NT2/D1 (cell line): ENCODE data around the gene RNF10.
A peak's percentile ranks its signal among the peaks of the same experiment; 100 is the strongest.
"Not testable (repeated sequence)": the region's sequence is repeated elsewhere in the genome, so short reads cannot be mapped to it uniquely, and the experiment has no call there.

Source experiments
- DNase-seq: peaks from one replicate; pipeline ENCODE4 v3.0.0-alpha.2; 2011; ENCODE audit warnings: low read depth, low spot score
- H3K27me3 ChIP-seq: 2 replicates; pipeline ENCODE4 v1.6.0; 2011; ENCODE audit warnings: mild to moderate bottlenecking; ENCODE audit not compliant: insufficient read length, insufficient read depth
- H3K36me3 ChIP-seq: 2 replicates; pipeline ENCODE4 v1.6.1; 2011; ENCODE audit warnings: mild to moderate bottlenecking, low read length, mixed read lengths; ENCODE audit not compliant: insufficient read depth, insufficient read length
- H3K4me1 ChIP-seq: 2 replicates; pipeline ENCODE4 v1.5.1; 2011; ENCODE audit not compliant: insufficient read depth, insufficient read length
- H3K4me3 ChIP-seq: 2 replicates; pipeline ENCODE4 v1.5.1; 2011; ENCODE audit warnings: low read depth; ENCODE audit not compliant: insufficient read length
- H3K9ac ChIP-seq: 2 replicates; pipeline ENCODE4 v1.6.0; 2011; ENCODE audit warnings: low read depth; ENCODE audit not compliant: insufficient read length
- H3K9me3 ChIP-seq: 2 replicates; pipeline ENCODE4 v1.5.1; 2011; ENCODE audit warnings: mild to moderate bottlenecking, low read length; ENCODE audit not compliant: insufficient read depth
- SUZ12 ChIP-seq: IDR thresholded peaks from 2 replicates; pipeline ENCODE4 v1.6.1; 2011; ENCODE audit not compliant: insufficient read length, insufficient read depth; ENCODE audit errors: extremely low read depth
- YY1 ChIP-seq: IDR thresholded peaks from 2 replicates; pipeline ENCODE4 v1.6.1; 2011; ENCODE audit not compliant: insufficient read length, insufficient read depth
- ZNF274 ChIP-seq: IDR thresholded peaks from 2 replicates; pipeline ENCODE4 v1.6.1; 2011; ENCODE audit warnings: mild to moderate bottlenecking, low read depth, low read length

Gene RNF10

GRCh38 chr12:120529641-120530417 is 4.3 kb upstream of the RNF10 start:
- peak overlapping the region; percentile 96 for H3K4me3 ChIP-seq
- no peak for DNase-seq
- H3K27me3 ChIP-seq: no peaks in the 10 kb centered on the region

DNA sequence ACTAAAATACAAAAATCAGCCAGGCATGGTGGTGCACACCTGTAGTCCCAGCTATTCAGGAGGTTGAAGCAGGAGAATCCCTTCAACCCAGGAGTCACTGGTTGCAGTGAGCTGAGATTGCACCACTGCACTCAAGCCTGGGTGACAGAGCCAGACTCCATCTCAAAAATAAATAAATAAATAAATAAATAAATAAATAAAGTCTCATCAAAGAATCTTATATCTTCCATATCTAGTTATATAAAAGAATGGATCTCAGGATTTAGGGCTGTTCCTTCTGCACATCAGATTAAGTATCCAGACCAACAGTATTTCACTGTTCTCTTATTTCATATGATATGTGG is 3.8 kb upstream of the RNF10 start:
- not testable (repeated sequence) for DNase-seq, H3K9ac ChIP-seq, H3K36me3 ChIP-seq, H3K4me3 ChIP-seq, H3K9me3 ChIP-seq, H3K27me3 ChIP-seq, H3K4me1 ChIP-seq

More at GRCh38 chr12:120529641-120530417, 4.3 kb upstream of the RNF10 start:
- H3K9me3 ChIP-seq: no peaks in the 10 kb centered on the region
- H3K4me1 ChIP-seq: no peaks in the 10 kb centered on the region
- H3K36me3 ChIP-seq: peaks cover 14% of the 10 kb centered on the region
- no peak for TF ChIP-seq YY1
- TF ChIP-seq SUZ12: no peak
- TF ChIP-seq ZNF274: no peak
- peak overlapping the region; percentile 96 for H3K9ac ChIP-seq

- DNase-seq: no peak
Measured at GRCh38 chr12:120532701-120533238, 1.4 kb upstream of the RNF10 start.

GRCh38 chr12:120534703-120535655 is 823 bp downstream of the RNF10 start:
- no peaks in the 10 kb centered on the region for H3K27me3 ChIP-seq
- DNase-seq: no peak
- peaks cover 38% of the 10 kb centered on the region for H3K36me3 ChIP-seq
- no peaks in the 10 kb centered on the region for H3K9me3 ChIP-seq
- H3K4me3 ChIP-seq: peak overlapping the region; percentile 84
- H3K9ac ChIP-seq: peak overlapping the region; percentile 93
- TF ChIP-seq YY1: no peak
- TF ChIP-seq SUZ12: no peak
- peaks cover 3% of the 10 kb centered on the region for H3K4me1 ChIP-seq

More at GRCh38 chr12:120532701-120533238, 1.4 kb upstream of the RNF10 start:
- no peaks in the 10 kb centered on the region for H3K9me3 ChIP-seq
- TF ChIP-seq SUZ12: no peak
- TF ChIP-seq ZNF274: no peak
- no peak for TF ChIP-seq YY1
- H3K4me3 ChIP-seq: no peak overlapping the region
- H3K36me3 ChIP-seq: peaks cover 23% of the 10 kb centered on the region
- H3K27me3 ChIP-seq: no peaks in the 10 kb centered on the region
- H3K9ac ChIP-seq: no peak overlapping the region
- peaks cover 3% of the 10 kb centered on the region for H3K4me1 ChIP-seq

DNA sequence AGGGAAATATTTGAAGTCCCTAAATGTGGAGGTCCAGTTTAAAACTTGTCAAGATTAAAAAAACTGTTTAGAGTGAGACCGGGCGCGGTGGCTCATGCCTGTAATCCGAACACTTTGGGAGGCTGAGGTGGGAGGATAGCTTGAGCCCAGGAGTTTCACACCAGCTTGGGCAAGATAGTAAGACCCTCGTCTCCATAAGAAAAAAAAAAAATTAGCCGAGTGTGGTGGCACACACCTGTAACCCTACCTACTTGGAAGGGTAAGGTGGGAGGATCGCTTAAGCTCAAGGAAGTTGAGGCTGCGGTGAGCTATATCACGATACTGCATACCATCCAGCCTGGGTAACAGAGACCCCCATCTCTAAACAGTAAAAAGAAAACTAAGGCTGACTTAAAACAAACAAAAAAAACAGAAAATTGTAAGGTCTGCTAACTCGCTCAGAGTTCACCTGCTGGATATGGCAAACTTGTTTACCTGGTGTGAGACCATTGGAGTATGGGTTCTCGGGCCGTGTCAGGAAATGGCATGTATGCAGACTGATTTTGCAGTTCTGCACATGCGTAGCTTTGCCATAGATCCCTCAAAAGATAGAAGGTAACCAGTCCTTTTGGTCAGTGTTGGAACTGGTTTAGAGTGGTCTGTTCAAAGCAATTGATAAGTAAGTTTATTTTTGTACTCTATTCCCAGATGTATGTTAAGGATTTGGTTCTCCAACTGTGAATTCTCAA is 2.1 kb downstream of the RNF10 start:
- H3K9me3 ChIP-seq: no peaks in the 10 kb centered on the region
- TF ChIP-seq ZNF274 (no peak), SUZ12 (no peak), YY1 (no peak)
- peaks cover 3% of the 10 kb centered on the region for H3K4me1 ChIP-seq
- no peak for DNase-seq
- H3K27me3 ChIP-seq: no peaks in the 10 kb centered on the region
- H3K4me3 ChIP-seq: peak overlapping the region; percentile 84
- H3K9ac ChIP-seq: peak overlapping the region; percentile 65
- H3K36me3 ChIP-seq: peaks cover 49% of the 10 kb centered on the region

GRCh38 chr12:120537856-120538220 is 3.7 kb downstream of the RNF10 start:
- H3K9me3 ChIP-seq: no peaks in the 10 kb centered on the region
- peaks cover 3% of the 10 kb centered on the region for H3K4me1 ChIP-seq
- H3K4me3 ChIP-seq: no peak overlapping the region
- no peak overlapping the region for H3K9ac ChIP-seq
- TF ChIP-seq ZNF274: no peak
- no peak for TF ChIP-seq YY1
- no peak for TF ChIP-seq SUZ12
- H3K36me3 ChIP-seq: peaks cover 58% of the 10 kb centered on the region
- H3K27me3 ChIP-seq: no peaks in the 10 kb centered on the region
- no peak for DNase-seq
